SK-N-SH (cell line): Measurements from ENCODE around the gene OPCML.

Experiments used
- EP300 ChIP-seq, 2 experiments: IDR thresholded peaks; 2 replicates each; pipeline versions ENCODE4 v1.4.0 to v1.6.1; 2012; ENCODE audit warnings: borderline replicate concordance in 1 of 2, low read depth in 1 of 2, low read length in 1 of 2
- TF ChIP-seq, protein P1 (sequence below): fragments of 200-600 bp; sonication (generic); IDR thresholded peaks from 2 replicates; pipeline ENCODE4 v1.6.1; 2017; ENCODE audit warnings: antibody characterized with exemption, mild to moderate bottlenecking, moderate library complexity

DNA sequence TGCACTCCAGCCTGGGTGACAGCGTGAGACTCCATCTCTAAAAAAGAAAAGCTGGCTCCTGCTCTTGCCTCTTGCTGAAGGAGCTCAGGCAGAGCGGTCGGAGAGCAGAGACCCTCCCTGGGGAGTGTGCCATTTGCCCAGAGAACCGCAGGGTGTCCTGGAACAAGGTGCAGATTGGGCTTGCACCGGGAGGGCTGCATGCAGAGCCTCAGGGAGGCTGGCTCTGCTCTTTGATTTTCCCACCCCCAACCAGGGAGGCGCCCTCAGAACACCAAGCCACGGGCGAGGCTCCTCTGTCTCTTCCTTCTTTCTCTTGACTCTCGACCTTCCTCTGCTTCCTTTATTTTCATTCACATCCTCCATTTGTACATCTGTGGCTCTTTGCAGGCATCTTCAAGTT, 889.1 kb downstream of the OPCML start:
- no peak for TF ChIP-seq EP300 (IDR thresholded peaks at IDR 0.05; ENCODE audit: borderline replicate concordance in 1 of 2, low read depth in 1 of 2, low read length in 1 of 2)
- TF ChIP-seq, protein P1, sequence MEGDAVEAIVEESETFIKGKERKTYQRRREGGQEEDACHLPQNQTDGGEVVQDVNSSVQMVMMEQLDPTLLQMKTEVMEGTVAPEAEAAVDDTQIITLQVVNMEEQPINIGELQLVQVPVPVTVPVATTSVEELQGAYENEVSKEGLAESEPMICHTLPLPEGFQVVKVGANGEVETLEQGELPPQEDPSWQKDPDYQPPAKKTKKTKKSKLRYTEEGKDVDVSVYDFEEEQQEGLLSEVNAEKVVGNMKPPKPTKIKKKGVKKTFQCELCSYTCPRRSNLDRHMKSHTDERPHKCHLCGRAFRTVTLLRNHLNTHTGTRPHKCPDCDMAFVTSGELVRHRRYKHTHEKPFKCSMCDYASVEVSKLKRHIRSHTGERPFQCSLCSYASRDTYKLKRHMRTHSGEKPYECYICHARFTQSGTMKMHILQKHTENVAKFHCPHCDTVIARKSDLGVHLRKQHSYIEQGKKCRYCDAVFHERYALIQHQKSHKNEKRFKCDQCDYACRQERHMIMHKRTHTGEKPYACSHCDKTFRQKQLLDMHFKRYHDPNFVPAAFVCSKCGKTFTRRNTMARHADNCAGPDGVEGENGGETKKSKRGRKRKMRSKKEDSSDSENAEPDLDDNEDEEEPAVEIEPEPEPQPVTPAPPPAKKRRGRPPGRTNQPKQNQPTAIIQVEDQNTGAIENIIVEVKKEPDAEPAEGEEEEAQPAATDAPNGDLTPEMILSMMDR: no peak
